HG02870 (cell line): Measurements from ENCODE around the gene BCR.

Source experiments
- ATAC-seq: cut with Tn5 transposase; IDR thresholded peaks from one replicate; pipeline ENCODE4 v1.9.1; 2021; ENCODE audit warnings: mild to moderate bottlenecking, moderate library complexity; ENCODE audit not compliant: unreplicated experiment

The BCR gene

GRCh38 chr22:23242473-23243001 lies 62.2 kb downstream of the BCR start:
- ATAC-seq = no peak

GRCh38 chr22:23243006-23243573 lies 62.8 kb downstream of the BCR start:
- no peak for ATAC-seq

GRCh38 chr22:23243859-23244689 lies 63.8 kb downstream of the BCR start:
- ATAC-seq = no peak

- no peak for ATAC-seq
Observed at GRCh38 chr22:23244690-23245044, 64.4 kb downstream of the BCR start.

- no peak for ATAC-seq
Observed at GRCh38 chr22:23245045-23245798, 64.9 kb downstream of the BCR start.

GRCh38 chr22:23245799-23246136 lies 65.5 kb downstream of the BCR start:
- ATAC-seq = no peak

GRCh38 chr22:23246982-23247766 lies 66.9 kb downstream of the BCR start:
- no peak for ATAC-seq

GRCh38 chr22:23248583-23248982 lies 68.3 kb downstream of the BCR start:
- no peak for ATAC-seq

- ATAC-seq = no peak
Observed at GRCh38 chr22:23250056-23250784, 69.9 kb downstream of the BCR start.

GRCh38 chr22:23250785-23251363 lies 70.6 kb downstream of the BCR start:
- no peak for ATAC-seq

GRCh38 chr22:23251445-23252093 lies 71.3 kb downstream of the BCR start:
- ATAC-seq = no peak

GRCh38 chr22:23253475-23254055 lies 73.3 kb downstream of the BCR start:
- no peak for ATAC-seq

GRCh38 chr22:23255506-23256170 lies 75.3 kb downstream of the BCR start:
- no peak for ATAC-seq

GRCh38 chr22:23256171-23256932 lies 76.0 kb downstream of the BCR start:
- ATAC-seq = no peak

GRCh38 chr22:23256986-23257888 lies 76.9 kb downstream of the BCR start:
- ATAC-seq = no peak

- no peak for ATAC-seq
Observed at GRCh38 chr22:23257889-23258825, 77.8 kb downstream of the BCR start.
